SK-N-SH (cell line): Measurements from ENCODE around the gene PTGR2. TPM values are rescaled to one million over a fixed set of nuclear protein-coding genes. Genes with fewer than 3 reads are reported as not detected.

ENCODE experiments used
- CTCF ChIA-PET: fragments of 300-600, 350-600 bp; formaldehyde crosslinking; extraction: SDS; loops from one replicate; lab custom pipeline; 2021; lab: Yijun Ruan, JAX
- POLR2A ChIA-PET: fragments of 350-600 bp; sonication (Branson Sonifier 250); formaldehyde crosslinking; extraction: SDS; loops from one replicate; lab custom pipeline; 2020; ENCODE audit warnings: antibody characterized with exemption, inconsistent platforms; lab: Yijun Ruan, JAX
- DNase-seq: peaks from one replicate; pipeline ENCODE4 v3.0.0; 2012
- H2AFZ ChIP-seq: fragments of 200-600 bp; sonication (generic); 2 replicates; pipeline ENCODE4 v1.8.1; 2016; ENCODE audit warnings: antibody characterized with exemption, mild to moderate bottlenecking, low read depth
- H3F3A ChIP-seq: fragments of 200-600 bp; sonication (generic); replicated peaks from 2 replicates; pipeline ENCODE3; 2016; ENCODE audit warnings: antibody characterized with exemption, mild to moderate bottlenecking; ENCODE audit not compliant: insufficient read depth
- H3K27ac ChIP-seq, 2 experiments: fragments of 200-500 bp in 1 of 2; fragments of 200-600 bp in 1 of 2; sonication (Bioruptor generic) in 1 of 2; sonication (generic), shearing (Covaris generic) in 1 of 2; 2 replicates each; pipeline versions ENCODE4 v1.5.1 to v1.6.1; 2014 to 2016; ENCODE audit warnings: low read depth in 2 of 2, inconsistent platforms in 1 of 2, low read length in 1 of 2, mild to moderate bottlenecking in 1 of 2, mixed read lengths in 1 of 2
- H3K27me3 ChIP-seq: fragments of 200-600 bp; sonication (generic), shearing (Covaris generic); 2 replicates; pipeline ENCODE4 v1.6.1; 2016; ENCODE audit warnings: mixed run types; ENCODE audit not compliant: insufficient read depth
- H3K36me3 ChIP-seq, 2 experiments: fragments of 200-500 bp in 1 of 2; fragments of 200-600 bp in 1 of 2; sonication (Bioruptor generic) in 1 of 2; sonication (generic) in 1 of 2; replicated peaks in 1 of 2; 2 replicates each; pipeline versions ENCODE3 to v1.5.1; 2014 to 2016; ENCODE audit warnings: low read length in 1 of 2, mild to moderate bottlenecking in 1 of 2; ENCODE audit not compliant: insufficient read depth in 2 of 2, control insufficient read depth in 1 of 2
- H3K4me1 ChIP-seq, 2 experiments: fragments of 200-500 bp in 1 of 2; fragments of 200-600 bp in 1 of 2; sonication (Bioruptor generic) in 1 of 2; sonication (generic), shearing (Covaris generic) in 1 of 2; 2 replicates each; pipeline versions ENCODE4 v1.5.1 to v1.6.1; 2014 to 2016; ENCODE audit warnings: low read depth in 1 of 2, low read length in 1 of 2, mixed run types in 1 of 2; ENCODE audit not compliant: insufficient read depth in 2 of 2, control insufficient read depth in 1 of 2
- H3K4me2 ChIP-seq: fragments of 200-600 bp; sonication (generic), shearing (Covaris generic); 2 replicates; pipeline ENCODE4 v1.6.1; 2017; ENCODE audit warnings: mixed run types
- H3K4me3 ChIP-seq, 2 experiments: fragments of 200-500 bp in 1 of 2; fragments of 200-600 bp in 1 of 2; sonication (Bioruptor generic) in 1 of 2; sonication (generic), shearing (Covaris generic) in 1 of 2; 2 replicates each; pipeline versions ENCODE4 v1.5.1 to v1.8.1; 2014 to 2016; ENCODE audit warnings: low read depth in 2 of 2, inconsistent platforms in 1 of 2, low read length in 1 of 2, mild to moderate bottlenecking in 1 of 2, mixed read lengths in 1 of 2, moderate library complexity in 1 of 2
- H3K79me2 ChIP-seq: fragments of 200-600 bp; sonication (generic); 2 replicates; pipeline ENCODE4 v1.8.1; 2017; ENCODE audit warnings: mild to moderate bottlenecking; ENCODE audit not compliant: insufficient read depth
- H3K9ac ChIP-seq: fragments of 200-600 bp; sonication (generic); 2 replicates; pipeline ENCODE4 v1.6.1; 2017; ENCODE audit warnings: mixed run types
- H3K9me2 ChIP-seq: fragments of 200-600 bp; sonication (generic); 2 replicates; pipeline ENCODE4 v1.6.1; 2017; ENCODE audit warnings: mixed run types
- H3K9me3 ChIP-seq: fragments of 200-600 bp; sonication (generic); 2 replicates; pipeline ENCODE4 v1.6.1; 2017; ENCODE audit warnings: mixed run types, mild to moderate bottlenecking, moderate library complexity
- H4K20me1 ChIP-seq: fragments of 200-600 bp; sonication (generic); 2 replicates; pipeline ENCODE4 v1.6.1; 2017; ENCODE audit warnings: mild to moderate bottlenecking, mixed run types; ENCODE audit not compliant: insufficient read depth
- CHD2 ChIP-seq: fragments of 150-350 bp; IDR thresholded peaks from 2 replicates; pipeline ENCODE4 v1.6.1; 2018; ENCODE audit warnings: low read length; ENCODE audit not compliant: partially characterized antibody
- ELF1 ChIP-seq: IDR thresholded peaks from 2 replicates; pipeline ENCODE4 v1.4.0; 2012
- EP300 ChIP-seq, 2 experiments: IDR thresholded peaks; 2 replicates each; pipeline versions ENCODE4 v1.4.0 to v1.6.1; 2012; ENCODE audit warnings: borderline replicate concordance in 1 of 2, low read depth in 1 of 2, low read length in 1 of 2
- EZH2phosphoT487 ChIP-seq: fragments of 200-600 bp; sonication (generic); IDR thresholded peaks from 2 replicates; pipeline ENCODE4 v1.6.1; 2017; ENCODE audit warnings: low read depth, mixed run types, mild to moderate bottlenecking, antibody characterized with exemption, moderate library complexity, borderline replicate concordance
- FOXM1 ChIP-seq: IDR thresholded peaks from 2 replicates; pipeline ENCODE4 v1.4.0; 2012; ENCODE audit warnings: low read depth, mild to moderate bottlenecking
- GATA2 ChIP-seq: sonication (generic); formaldehyde crosslinking; IDR thresholded peaks from 2 replicates; pipeline ENCODE4 v1.5.0; 2020; ENCODE audit warnings: mild to moderate bottlenecking, missing genetic modification reagents
- JUND ChIP-seq: IDR thresholded peaks from 2 replicates; pipeline ENCODE4 v1.4.0; 2012
- MEF2A ChIP-seq: IDR thresholded peaks from 2 replicates; pipeline ENCODE4 v1.4.0; 2012; ENCODE audit warnings: low read depth, borderline replicate concordance
- MXI1 ChIP-seq: IDR thresholded peaks from 2 replicates; pipeline ENCODE4 v1.6.1; 2012; ENCODE audit warnings: mild to moderate bottlenecking, low read depth, low read length, improper control_type of control experiment
- NFIC ChIP-seq: IDR thresholded peaks from 2 replicates; pipeline ENCODE4 v1.4.0; 2012; ENCODE audit warnings: borderline replicate concordance
- NRF1 ChIP-seq: IDR thresholded peaks from 2 replicates; pipeline ENCODE4 v1.6.1; 2012; ENCODE audit warnings: low read depth, mild to moderate bottlenecking, low read length
- POLR2AphosphoS5 ChIP-seq: IDR thresholded peaks from 2 replicates; pipeline ENCODE4 v1.6.1; 2012; ENCODE audit warnings: low read depth, low read length
- RAD21 ChIP-seq: IDR thresholded peaks from 2 replicates; pipeline ENCODE4 v1.6.1; 2012; ENCODE audit warnings: mild to moderate bottlenecking, low read length
- RCOR1 ChIP-seq: fragments of 150-350 bp; IDR thresholded peaks from 2 replicates; pipeline ENCODE4 v1.6.1; 2017; ENCODE audit warnings: antibody characterized with exemption, low read length
- RFX5 ChIP-seq: IDR thresholded peaks from 2 replicates; pipeline ENCODE4 v1.6.1; 2012; ENCODE audit warnings: mild to moderate bottlenecking, improper control_type of control experiment, low read length
- RXRA ChIP-seq: IDR thresholded peaks from 2 replicates; pipeline ENCODE4 v1.4.0; 2012; ENCODE audit warnings: low read depth, mild to moderate bottlenecking, borderline replicate concordance
- SIN3A ChIP-seq: IDR thresholded peaks from 2 replicates; pipeline ENCODE4 v1.6.1; 2012; ENCODE audit warnings: low read depth, mild to moderate bottlenecking, low read length, moderate library complexity, borderline replicate concordance
- SMC3 ChIP-seq: IDR thresholded peaks from 2 replicates; pipeline ENCODE4 v1.6.1; 2012; ENCODE audit warnings: low read depth, low read length, improper control_type of control experiment
- TAF1 ChIP-seq: IDR thresholded peaks from 2 replicates; pipeline ENCODE4 v1.6.1; 2012; ENCODE audit warnings: low read depth, mild to moderate bottlenecking, low read length, moderate library complexity, borderline replicate concordance
- TEAD4 ChIP-seq: IDR thresholded peaks from 2 replicates; pipeline ENCODE4 v1.4.0; 2012; ENCODE audit warnings: mild to moderate bottlenecking, borderline replicate concordance; ENCODE audit not compliant: insufficient read depth
- YY1 ChIP-seq: IDR thresholded peaks from 2 replicates; pipeline ENCODE4 v1.4.0; 2012; ENCODE audit warnings: low read depth, mild to moderate bottlenecking
- WGBS: methylation state at CpG from one replicate; pipeline ENCODE4 v1.1.6; 2017; ENCODE audit warnings: low lambda C conversion rate; 5-methylcytosine and 5-hydroxymethylcytosine counted together
- polyA plus RNA-seq, 3 experiments: library from polyadenylated mRNA; depleted of rRNA; stranded (reverse); fragments of >200 nt; gene quantifications; 2 replicates each; pipeline ENCODE4 v1.2.3, GENCODE V29; 2012
- TF ChIP-seq, protein P1 (sequence below): fragments of 150-350 bp; IDR thresholded peaks from 2 replicates; pipeline ENCODE4 v1.6.1; 2016; ENCODE audit warnings: mild to moderate bottlenecking, low read depth, low read length
- TF ChIP-seq, protein P2 (sequence below): IDR thresholded peaks from 2 replicates; pipeline ENCODE4 v1.4.0; 2012; ENCODE audit warnings: low read depth
- TF ChIP-seq, protein P3 (sequence below): fragments of 200-600 bp; sonication (generic); IDR thresholded peaks from 2 replicates; pipeline ENCODE4 v1.6.1; 2017; ENCODE audit warnings: antibody characterized with exemption, mild to moderate bottlenecking, moderate library complexity
- TF ChIP-seq, protein P4 (sequence below): IDR thresholded peaks from 2 replicates; pipeline ENCODE4 v1.4.0; 2012; ENCODE audit warnings: low read depth, borderline replicate concordance
- TF ChIP-seq, protein P5 (sequence below): IDR thresholded peaks from 2 replicates; pipeline ENCODE4 v1.4.0; 2012; ENCODE audit warnings: low read depth, borderline replicate concordance
- TF ChIP-seq, protein P6 (sequence below): IDR thresholded peaks from 2 replicates; pipeline ENCODE4; 2012

PTGR2 gene
- polyA plus RNA-seq, 1 of the 3 experiments (the other 2 are of a cell fraction): 7.1 TPM

DNA sequence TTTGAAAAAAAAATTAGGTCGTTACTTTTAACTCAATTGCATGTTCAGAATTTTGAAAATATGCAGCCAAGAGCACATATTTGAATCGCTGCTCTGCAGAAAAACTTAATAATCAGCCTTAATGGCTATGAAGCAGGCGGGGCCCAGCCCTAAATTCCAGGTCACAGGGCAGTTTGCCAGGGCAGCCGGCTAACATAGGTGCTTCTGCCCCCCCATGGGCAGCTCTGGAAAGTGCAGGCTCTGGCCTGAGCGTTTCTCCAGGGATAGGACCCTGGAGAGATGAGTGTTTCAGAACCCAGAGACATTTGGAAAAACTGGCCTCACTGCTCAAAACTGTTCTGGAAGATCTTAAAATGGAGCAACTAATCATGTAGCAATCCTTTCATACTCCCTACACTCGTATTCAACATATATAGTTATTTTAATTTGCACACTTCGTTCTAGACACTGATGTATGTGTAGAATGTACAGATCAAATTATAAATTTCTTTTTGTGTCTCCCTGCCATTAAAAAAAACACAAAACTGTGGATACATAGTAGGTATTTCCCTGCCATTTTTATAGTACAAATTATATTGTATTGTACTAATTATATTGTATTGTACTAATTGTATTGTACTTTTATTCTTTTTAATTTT is 26.0 kb upstream of the PTGR2 start:
- 8% methylated on average over 7 of the region's 7 CpGs for WGBS
- no peak overlapping the region for H3K4me2 ChIP-seq
- peak overlapping the region in 1 of 2 experiments; percentile 27; a peak in 1 of 4 replicates for H3K4me3 ChIP-seq
- no peak overlapping the region; a peak in 1 of 4 replicates for H3K27ac ChIP-seq
- H3K9me3 ChIP-seq: no peaks in the 10 kb centered on the region
- no peaks in the 10 kb centered on the region for H3K79me2 ChIP-seq
- ChIA-PET POLR2A (no interaction called here), CTCF (interaction anchor here (0.7 to 5.7 kb wide), 21 partner anchors 10 to 303 kb away, joined by 3 to 70 read pairs (median 6); no protein-coding TSS in a partner anchor)
- DNase-seq: peak; percentile 90
- no peak overlapping the region for H3K9ac ChIP-seq
- no peaks in the 10 kb centered on the region for H3K36me3 ChIP-seq
- no peaks in the 10 kb centered on the region for H4K20me1 ChIP-seq
- H3K9me2 ChIP-seq: no peaks in the 10 kb centered on the region
- no peaks in the 10 kb centered on the region for H3F3A ChIP-seq
- no peak overlapping the region for H2AFZ ChIP-seq
- H3K4me1 ChIP-seq: peaks cover 0 to 3% of the 10 kb centered on the region in 2 experiments; a peak in 1 of 4 replicates
- H3K27me3 ChIP-seq: no peaks in the 10 kb centered on the region
- TF ChIP-seq, protein P1, sequence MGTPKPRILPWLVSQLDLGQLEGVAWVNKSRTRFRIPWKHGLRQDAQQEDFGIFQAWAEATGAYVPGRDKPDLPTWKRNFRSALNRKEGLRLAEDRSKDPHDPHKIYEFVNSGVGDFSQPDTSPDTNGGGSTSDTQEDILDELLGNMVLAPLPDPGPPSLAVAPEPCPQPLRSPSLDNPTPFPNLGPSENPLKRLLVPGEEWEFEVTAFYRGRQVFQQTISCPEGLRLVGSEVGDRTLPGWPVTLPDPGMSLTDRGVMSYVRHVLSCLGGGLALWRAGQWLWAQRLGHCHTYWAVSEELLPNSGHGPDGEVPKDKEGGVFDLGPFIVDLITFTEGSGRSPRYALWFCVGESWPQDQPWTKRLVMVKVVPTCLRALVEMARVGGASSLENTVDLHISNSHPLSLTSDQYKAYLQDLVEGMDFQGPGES: no peak
- no peak for TF ChIP-seq TEAD4
- no peak for TF ChIP-seq YY1
- TF ChIP-seq FOXM1: no peak
- TF ChIP-seq, protein P2, sequence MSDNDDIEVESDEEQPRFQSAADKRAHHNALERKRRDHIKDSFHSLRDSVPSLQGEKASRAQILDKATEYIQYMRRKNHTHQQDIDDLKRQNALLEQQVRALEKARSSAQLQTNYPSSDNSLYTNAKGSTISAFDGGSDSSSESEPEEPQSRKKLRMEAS: no peak
- no peak for TF ChIP-seq POLR2AphosphoS5
- TF ChIP-seq, protein P3, sequence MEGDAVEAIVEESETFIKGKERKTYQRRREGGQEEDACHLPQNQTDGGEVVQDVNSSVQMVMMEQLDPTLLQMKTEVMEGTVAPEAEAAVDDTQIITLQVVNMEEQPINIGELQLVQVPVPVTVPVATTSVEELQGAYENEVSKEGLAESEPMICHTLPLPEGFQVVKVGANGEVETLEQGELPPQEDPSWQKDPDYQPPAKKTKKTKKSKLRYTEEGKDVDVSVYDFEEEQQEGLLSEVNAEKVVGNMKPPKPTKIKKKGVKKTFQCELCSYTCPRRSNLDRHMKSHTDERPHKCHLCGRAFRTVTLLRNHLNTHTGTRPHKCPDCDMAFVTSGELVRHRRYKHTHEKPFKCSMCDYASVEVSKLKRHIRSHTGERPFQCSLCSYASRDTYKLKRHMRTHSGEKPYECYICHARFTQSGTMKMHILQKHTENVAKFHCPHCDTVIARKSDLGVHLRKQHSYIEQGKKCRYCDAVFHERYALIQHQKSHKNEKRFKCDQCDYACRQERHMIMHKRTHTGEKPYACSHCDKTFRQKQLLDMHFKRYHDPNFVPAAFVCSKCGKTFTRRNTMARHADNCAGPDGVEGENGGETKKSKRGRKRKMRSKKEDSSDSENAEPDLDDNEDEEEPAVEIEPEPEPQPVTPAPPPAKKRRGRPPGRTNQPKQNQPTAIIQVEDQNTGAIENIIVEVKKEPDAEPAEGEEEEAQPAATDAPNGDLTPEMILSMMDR: peak; percentile 93
- no peak for TF ChIP-seq JUND
- TF ChIP-seq, protein P4, sequence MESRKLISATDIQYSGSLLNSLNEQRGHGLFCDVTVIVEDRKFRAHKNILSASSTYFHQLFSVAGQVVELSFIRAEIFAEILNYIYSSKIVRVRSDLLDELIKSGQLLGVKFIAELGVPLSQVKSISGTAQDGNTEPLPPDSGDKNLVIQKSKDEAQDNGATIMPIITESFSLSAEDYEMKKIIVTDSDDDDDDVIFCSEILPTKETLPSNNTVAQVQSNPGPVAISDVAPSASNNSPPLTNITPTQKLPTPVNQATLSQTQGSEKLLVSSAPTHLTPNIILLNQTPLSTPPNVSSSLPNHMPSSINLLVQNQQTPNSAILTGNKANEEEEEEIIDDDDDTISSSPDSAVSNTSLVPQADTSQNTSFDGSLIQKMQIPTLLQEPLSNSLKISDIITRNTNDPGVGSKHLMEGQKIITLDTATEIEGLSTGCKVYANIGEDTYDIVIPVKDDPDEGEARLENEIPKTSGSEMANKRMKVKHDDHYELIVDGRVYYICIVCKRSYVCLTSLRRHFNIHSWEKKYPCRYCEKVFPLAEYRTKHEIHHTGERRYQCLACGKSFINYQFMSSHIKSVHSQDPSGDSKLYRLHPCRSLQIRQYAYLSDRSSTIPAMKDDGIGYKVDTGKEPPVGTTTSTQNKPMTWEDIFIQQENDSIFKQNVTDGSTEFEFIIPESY: no peak
- peak; percentile 62 for TF ChIP-seq RCOR1
- TF ChIP-seq, protein P5, sequence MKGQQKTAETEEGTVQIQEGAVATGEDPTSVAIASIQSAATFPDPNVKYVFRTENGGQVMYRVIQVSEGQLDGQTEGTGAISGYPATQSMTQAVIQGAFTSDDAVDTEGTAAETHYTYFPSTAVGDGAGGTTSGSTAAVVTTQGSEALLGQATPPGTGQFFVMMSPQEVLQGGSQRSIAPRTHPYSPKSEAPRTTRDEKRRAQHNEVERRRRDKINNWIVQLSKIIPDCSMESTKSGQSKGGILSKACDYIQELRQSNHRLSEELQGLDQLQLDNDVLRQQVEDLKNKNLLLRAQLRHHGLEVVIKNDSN: no peak
- no peak for TF ChIP-seq RFX5
- TF ChIP-seq MXI1: no peak
- TF ChIP-seq SMC3: peak; percentile 96
- TF ChIP-seq CHD2: peak; percentile 67
- no peak for TF ChIP-seq RXRA
- no peak for TF ChIP-seq EZH2phosphoT487
- no peak for TF ChIP-seq SIN3A
- TF ChIP-seq ELF1: no peak
- TF ChIP-seq EP300 (IDR thresholded peaks at IDR 0.05; ENCODE audit: borderline replicate concordance in 1 of 2, low read depth in 1 of 2, low read length in 1 of 2): no peak
- TF ChIP-seq NRF1: no peak
- peak; percentile 21; the same call in 1 of the 2 replicates for TF ChIP-seq TAF1
- TF ChIP-seq RAD21: peak; percentile 94
- TF ChIP-seq MEF2A: no peak
- TF ChIP-seq NFIC: peak; percentile 87
- TF ChIP-seq, protein P6, sequence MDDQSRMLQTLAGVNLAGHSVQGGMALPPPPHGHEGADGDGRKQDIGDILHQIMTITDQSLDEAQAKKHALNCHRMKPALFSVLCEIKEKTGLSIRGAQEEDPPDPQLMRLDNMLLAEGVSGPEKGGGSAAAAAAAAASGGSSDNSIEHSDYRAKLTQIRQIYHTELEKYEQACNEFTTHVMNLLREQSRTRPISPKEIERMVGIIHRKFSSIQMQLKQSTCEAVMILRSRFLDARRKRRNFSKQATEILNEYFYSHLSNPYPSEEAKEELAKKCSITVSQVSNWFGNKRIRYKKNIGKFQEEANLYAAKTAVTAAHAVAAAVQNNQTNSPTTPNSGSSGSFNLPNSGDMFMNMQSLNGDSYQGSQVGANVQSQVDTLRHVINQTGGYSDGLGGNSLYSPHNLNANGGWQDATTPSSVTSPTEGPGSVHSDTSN: no peak
- no peak for TF ChIP-seq GATA2 (CRISPR knock-in tag)
